RPMI7951 (cell line): ENCODE data around the gene UBFD1. TPM values are rescaled to one million over a fixed set of nuclear protein-coding genes. Genes with fewer than 3 reads are reported as not detected.
"Not testable (repeated sequence)": the region's sequence is repeated elsewhere in the genome, so short reads cannot be mapped to it uniquely, and the experiment has no call there.

Experiments used
- DNase-seq: peaks from one replicate; pipeline ENCODE4 v3.0.0-alpha.2; 2012; ENCODE audit warnings: low read depth
- total RNA-seq: library from RNA; depleted of rRNA; stranded (reverse); fragments of >200 nt; shearing (Covaris generic); gene quantifications from 2 replicates; pipeline ENCODE4 v1.2.3, GENCODE V29; 2014; rRNA removed

The UBFD1 gene
- 52.6 and 67.9 TPM in 2 replicates for total RNA-seq

GRCh38 chr16:23556881-23557778 is at the start of gene UBFD1, which contains the start of gene EARS2:
TSS of gene UBFD1 (plus strand) at chr16:23557727. CDS start at chr16:23557743, 16 bp downstream.
TSS of gene EARS2 (minus strand) at chr16:23557350. CDS start at chr16:23557343, 7 bp downstream.
- peak; percentile 95 for DNase-seq

GRCh38 chr16:23508589-23509440 is 48.7 kb upstream of the UBFD1 start:
- DNase-seq: no peak

GRCh38 chr16:23509441-23509754 is 48.1 kb upstream of the UBFD1 start:
- no peak for DNase-seq

GRCh38 chr16:23509782-23510163 is 47.8 kb upstream of the UBFD1 start:
- peak; percentile 39 for DNase-seq

GRCh38 chr16:23510164-23510914 is 47.2 kb upstream of the UBFD1 start, which contains the start of gene GGA2:
TSS of gene GGA2 (minus strand) at chr16:23510494. CDS start at chr16:23510411, 83 bp downstream.
- DNase-seq: peak; percentile 73

- DNase-seq: not testable (repeated sequence)
These were observed 46.6 kb upstream of the UBFD1 start for GRCh38 chr16:23510915-23511270.

- DNase-seq: no peak
These were observed 45.8 kb upstream of the UBFD1 start for GRCh38 chr16:23511731-23512130.

GRCh38 chr16:23512168-23512695 is 45.3 kb upstream of the UBFD1 start:
- DNase-seq: no peak

GRCh38 chr16:23514381-23515152 is 43.0 kb upstream of the UBFD1 start:
- DNase-seq: no peak

GRCh38 chr16:23515881-23516280 is 41.6 kb upstream of the UBFD1 start:
- DNase-seq: no peak

GRCh38 chr16:23516366-23517137 is 41.0 kb upstream of the UBFD1 start:
- DNase-seq: no peak

- no peak for DNase-seq
These were observed 39.1 kb upstream of the UBFD1 start for GRCh38 chr16:23518435-23518891.

- DNase-seq: no peak
These were observed 38.2 kb upstream of the UBFD1 start for GRCh38 chr16:23519282-23519681.

GRCh38 chr16:23520500-23520899 is 37.0 kb upstream of the UBFD1 start:
- no peak for DNase-seq

GRCh38 chr16:23521037-23521743 is 36.3 kb upstream of the UBFD1 start:
- no peak for DNase-seq

- no peak for DNase-seq
These were observed 35.6 kb upstream of the UBFD1 start for GRCh38 chr16:23521965-23522364.

GRCh38 chr16:23523321-23523720 is 34.2 kb upstream of the UBFD1 start:
- DNase-seq: no peak

GRCh38 chr16:23523876-23524385 is 33.6 kb upstream of the UBFD1 start:
- DNase-seq: no peak

- DNase-seq: no peak
These were observed 32.6 kb upstream of the UBFD1 start for GRCh38 chr16:23524886-23525285.
